Subcutaneous adipose tissue (tissue), 4 donors: ENCODE results near the gene CHURC1. TPM values are rescaled to one million over a fixed set of nuclear protein-coding genes. Genes with fewer than 3 reads are reported as not detected.

Source experiments
- total RNA-seq, 4 donors: library from RNA; depleted of rRNA; stranded (reverse); fragments of >200 nt; gene quantifications; one replicate each; pipeline ENCODE4 v1.1.0, GENCODE V29; 2016
- TF ChIP-seq, protein P1 (sequence below): fragments of 450-650 bp; IDR thresholded peaks from one replicate; pipeline ENCODE4 v1.5.1; 2016; ENCODE audit warnings: low read depth, mild to moderate bottlenecking, control low read depth, antibody characterized with exemption, moderate library complexity

The CHURC1 gene
- total RNA-seq, 4 donors from 2014 or later = 75.7 to 120 (median 97.1) TPM

DNA sequence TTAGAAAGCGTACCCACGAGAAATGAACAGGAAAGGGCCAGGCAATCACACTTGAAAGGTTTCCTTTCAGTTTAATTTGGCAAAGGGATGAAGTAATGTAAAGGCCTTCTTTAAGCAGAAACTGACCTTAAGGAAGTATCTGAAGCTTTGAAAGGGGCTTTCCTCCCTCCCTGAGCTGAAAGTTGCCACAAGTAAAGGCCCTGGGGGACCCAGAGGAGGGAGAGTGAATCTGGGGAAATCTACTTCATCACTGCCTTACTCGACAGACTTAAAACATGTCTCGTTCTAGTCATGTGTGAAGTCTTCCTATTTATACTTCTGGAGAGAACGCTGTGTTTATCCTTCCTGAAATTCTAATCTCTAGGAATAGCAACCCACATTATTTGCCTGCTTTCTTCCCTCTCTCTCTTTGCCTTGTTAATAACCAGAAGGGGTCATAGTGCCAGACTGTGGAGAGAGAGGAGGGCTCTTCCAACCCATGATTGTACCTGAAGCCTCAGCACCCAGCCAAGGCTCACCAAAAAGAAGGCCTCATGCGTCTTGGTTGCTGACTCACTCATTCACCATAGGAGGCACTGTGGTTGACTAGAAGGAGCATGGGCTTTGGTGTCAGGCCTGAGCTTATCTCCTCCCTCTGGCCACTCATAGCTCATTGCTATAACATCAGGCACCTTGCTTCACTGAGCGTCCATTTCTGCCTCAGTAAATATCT is 38.5 kb downstream of the CHURC1 start:
- TF ChIP-seq, protein P1, sequence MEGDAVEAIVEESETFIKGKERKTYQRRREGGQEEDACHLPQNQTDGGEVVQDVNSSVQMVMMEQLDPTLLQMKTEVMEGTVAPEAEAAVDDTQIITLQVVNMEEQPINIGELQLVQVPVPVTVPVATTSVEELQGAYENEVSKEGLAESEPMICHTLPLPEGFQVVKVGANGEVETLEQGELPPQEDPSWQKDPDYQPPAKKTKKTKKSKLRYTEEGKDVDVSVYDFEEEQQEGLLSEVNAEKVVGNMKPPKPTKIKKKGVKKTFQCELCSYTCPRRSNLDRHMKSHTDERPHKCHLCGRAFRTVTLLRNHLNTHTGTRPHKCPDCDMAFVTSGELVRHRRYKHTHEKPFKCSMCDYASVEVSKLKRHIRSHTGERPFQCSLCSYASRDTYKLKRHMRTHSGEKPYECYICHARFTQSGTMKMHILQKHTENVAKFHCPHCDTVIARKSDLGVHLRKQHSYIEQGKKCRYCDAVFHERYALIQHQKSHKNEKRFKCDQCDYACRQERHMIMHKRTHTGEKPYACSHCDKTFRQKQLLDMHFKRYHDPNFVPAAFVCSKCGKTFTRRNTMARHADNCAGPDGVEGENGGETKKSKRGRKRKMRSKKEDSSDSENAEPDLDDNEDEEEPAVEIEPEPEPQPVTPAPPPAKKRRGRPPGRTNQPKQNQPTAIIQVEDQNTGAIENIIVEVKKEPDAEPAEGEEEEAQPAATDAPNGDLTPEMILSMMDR = no peak

DNA sequence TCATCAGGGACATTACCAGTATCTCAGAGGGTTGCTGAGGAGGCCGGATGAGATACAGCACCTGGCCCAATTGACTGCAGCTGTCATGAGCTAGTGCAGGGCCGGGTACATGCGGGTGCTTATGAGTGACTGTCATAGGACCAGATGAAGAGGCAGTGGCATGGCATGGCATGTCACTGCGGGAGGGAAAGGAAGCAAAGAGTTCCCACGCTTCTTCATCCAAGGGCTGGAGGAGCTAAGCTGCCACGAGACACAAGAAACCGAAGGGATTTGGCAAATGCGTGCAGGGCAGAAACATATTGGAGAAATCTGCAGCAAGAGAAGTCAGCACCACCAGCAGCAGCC is 39.0 kb downstream of the CHURC1 start:
- TF ChIP-seq, protein P1 = no peak

DNA sequence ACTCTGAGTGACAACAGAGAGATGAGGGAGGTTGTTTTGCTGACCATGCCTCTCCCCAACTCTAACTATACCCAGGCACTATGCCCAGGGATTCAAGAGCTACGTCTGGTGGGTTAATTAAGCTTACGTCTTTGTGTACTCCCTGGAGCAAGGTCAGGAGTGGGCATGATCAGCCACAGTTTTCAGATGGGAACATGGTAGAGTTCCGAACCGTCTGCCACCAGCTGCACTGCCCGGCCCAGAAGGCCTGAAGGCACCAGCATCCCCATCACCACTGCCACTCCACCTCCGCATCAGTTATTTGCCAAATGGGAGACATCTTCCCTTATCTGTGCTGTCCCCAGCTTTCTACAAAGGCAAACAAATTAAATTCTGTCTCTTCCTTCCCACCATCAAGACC is 39.4 kb downstream of the CHURC1 start:
- TF ChIP-seq, protein P1 = no peak

DNA sequence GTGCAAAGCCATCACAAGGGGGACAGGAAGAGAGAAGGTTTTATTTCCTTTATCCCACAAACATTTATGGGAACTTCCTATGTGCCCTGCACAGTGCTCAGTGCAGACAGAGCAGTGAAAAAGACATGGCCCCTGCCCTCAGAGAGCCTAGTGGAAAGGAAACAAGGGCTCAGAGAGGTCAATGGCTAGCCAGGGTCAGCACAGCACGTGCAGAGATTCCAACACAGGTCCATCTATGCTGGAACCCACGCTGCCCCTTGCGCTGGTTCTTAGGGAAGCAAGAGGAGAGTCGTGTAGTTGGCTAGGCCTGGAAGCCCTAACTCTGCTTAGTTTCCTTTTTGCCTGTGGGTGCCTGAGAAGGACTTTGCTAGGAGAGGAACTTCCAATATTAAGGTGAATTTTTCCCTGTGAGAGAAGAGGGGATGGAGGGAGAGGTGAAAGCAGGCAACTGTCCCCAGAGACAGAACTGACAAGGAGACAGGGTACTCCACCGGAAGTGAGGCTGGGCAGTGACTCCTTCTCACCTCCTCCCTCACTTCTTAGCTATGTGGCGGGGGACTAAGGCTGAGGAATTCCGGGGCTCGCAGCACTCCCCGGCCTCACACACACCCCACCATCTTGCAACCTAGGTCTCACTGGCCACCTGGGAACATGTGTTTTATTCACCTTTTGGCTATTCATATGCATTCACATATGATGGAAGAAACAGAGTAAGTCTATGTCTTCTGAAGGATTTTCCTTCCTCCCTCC is 40.4 kb downstream of the CHURC1 start:
- TF ChIP-seq, protein P1 = no peak

DNA sequence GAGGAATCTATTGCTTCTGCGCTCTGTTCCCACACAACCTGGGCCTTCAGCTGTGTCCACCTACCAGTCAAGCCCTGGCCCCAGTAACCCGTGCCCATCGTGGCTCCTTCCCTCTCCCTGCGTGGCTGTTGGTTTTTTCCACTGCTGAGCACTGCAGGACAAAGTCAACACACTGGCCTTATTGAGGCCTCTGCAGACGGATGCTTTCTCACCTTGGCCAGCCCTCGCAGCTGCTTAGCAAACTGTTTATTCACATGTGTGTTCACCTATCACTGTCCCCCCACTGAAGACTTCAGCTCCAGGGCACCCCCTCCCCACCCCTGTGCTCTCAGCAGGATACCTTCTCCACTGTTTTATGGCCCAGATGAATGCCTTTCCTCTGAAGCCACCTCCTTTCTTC is 41.0 kb downstream of the CHURC1 start:
- TF ChIP-seq, protein P1 = no peak

DNA sequence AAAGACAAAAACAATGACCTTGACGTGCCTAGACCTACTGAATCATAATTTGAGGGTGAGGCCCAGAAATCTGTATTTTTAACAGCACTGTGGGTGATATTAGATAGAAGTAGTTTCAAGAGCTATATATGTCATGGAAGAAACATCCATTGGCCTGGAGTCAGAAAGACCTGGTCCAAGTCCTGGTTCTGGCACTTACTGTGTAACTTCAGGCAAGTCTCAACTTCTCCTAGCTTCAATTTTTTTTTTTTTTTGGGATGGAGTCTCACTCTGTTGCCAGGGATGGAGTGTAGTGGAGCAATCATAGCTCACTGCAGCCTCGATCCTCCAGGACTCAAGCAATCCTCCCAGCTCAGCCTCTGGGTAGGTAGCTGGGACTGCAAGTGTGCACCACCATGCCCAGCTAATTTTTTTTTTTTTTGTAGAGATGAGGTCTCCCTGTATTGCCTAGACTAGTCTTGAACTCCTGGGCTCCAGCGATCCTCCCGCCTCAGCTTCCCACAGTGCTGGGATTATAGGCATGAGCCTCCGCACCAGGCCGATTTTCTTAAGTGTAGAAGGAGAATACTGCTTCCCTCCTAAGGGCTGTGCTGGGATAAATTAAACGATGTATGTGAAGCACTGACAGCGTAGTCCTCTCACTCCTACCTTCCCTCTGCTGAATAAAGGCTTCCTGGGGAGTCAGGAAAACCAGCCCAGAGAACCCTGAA is 42.6 kb downstream of the CHURC1 start:
- TF ChIP-seq, protein P1 = no peak

DNA sequence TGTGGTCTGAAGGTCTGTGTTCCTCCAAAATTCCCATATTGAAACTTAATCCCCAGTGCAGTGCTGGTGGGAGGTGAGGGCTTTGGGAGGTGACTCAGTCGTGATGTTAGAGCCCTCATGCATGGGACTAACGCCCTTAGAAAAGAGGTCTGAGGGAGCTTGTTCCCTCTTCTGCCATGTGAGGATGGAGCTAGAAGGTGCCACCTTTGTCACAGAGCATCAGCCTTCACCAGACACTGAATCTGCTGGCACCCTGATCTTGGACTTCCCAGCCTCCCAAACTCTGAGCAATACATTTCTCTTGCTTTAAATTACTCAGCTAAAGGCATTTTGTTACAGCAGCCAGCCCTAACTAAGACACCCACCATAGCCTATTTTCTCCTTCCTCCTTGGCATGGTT is 43.9 kb downstream of the CHURC1 start:
- TF ChIP-seq, protein P1 = no peak
